Measurements from ENCODE around the gene GLCCI1.

DNA sequence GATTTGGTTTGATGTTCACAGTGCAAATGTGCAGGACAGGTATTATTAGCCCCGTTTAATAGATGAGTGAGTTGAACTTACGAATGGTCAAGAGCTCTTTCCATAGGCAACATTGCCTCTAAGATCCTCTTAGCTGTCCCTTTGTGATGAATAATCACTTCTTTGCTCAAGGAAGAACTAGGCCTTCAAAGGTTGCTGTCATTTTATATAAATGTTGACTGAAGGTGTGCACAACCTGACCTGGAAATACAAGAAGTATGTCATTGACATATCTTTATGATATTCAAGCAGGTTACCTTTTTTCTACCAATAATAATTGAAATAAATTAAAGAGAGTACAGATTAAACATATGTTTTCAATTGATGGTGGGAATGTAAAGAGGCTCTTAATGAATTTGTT lies 48.5 kb upstream of the GLCCI1 start:
- TF ChIP-seq POLR2A (IDR thresholded peaks at IDR 0.05; ENCODE audit: extremely low read depth, insufficient read length): no peak
- TF ChIP-seq, protein P1, sequence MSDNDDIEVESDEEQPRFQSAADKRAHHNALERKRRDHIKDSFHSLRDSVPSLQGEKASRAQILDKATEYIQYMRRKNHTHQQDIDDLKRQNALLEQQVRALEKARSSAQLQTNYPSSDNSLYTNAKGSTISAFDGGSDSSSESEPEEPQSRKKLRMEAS (IDR thresholded peaks at IDR 0.05; ENCODE audit: low read depth, low read length): no peak
